ENCODE data around the gene MFNG. TPM values are rescaled to one million over a fixed set of nuclear protein-coding genes. Genes with fewer than 3 reads are reported as not detected.

The MFNG gene
- polyA plus RNA-seq, 5 donors: 13.5 to 25.9 (median 20.4) TPM

DNA sequence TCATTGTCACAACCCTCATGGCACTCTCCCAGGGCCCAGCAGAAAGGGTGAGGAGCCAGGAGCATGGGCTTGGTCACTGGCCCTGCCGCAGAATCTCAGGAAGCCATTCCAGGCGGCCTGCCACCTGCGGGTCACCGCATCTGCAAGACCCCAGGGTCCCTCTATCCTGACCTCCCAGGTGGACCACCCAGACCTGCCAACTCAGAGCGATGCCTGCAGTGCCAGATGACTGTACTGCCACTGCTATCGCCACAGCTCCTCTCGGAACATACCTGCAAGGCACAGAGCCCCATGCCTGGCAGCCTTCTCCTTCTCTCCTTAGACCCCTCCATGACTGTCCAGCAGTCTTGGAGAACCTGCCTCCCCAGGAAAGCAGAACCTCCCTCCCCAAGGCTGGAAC lies 32.5 kb downstream of the MFNG start:
- DNase-seq: no peak

DNA sequence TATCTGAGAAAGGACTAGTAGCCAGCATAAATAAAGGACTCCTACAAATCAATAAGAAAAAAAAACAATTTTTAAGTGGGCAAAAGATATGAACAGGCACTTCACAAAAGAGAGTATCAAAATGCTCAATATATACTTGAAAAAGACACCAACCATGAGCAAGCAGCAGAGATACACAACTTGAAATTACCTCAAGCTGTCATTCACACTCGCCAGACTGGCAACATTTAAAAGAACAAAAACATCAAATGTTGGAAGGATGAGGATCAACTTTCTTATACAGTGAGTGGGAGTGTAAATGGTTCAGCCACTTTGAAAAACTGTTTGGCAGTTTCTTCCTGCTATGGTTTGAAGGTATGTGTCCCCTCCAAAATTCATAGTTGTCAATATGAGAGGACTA lies 35.0 kb downstream of the MFNG start:
- no peak for DNase-seq

DNA sequence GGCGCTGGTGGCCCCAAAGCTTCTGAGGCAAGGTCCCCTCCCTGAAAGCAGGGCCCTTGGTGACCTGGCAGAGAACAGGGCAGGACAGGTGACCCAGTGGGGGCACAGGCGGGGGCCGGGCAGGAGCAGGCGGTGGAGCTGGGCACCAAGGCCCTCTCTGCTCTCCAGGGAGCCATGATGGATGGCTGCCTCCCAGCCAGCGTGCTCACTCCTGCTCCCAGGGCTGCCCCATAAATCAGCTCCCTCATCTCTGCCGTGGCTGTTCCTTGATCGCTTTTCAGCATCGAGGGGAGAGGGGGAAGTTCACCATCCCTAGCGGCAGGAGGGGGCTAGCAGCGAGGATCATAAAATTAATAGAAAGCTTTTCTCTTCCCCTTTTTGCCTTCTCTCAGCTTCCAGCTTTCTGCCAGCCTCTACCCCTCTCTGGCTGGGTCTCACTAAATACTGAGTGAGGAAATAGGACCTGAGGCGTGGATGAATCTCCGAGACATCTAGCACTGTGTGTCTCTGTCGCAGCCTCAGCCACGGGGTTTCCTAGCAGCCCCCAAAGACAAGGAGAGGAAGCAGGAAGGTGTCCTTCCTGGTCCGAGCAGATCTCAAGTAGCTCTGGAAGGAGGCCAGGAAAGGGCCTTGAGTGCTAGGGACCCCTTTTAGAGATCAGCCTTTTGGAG lies 36.7 kb downstream of the MFNG start:
- no peak for DNase-seq

DNA sequence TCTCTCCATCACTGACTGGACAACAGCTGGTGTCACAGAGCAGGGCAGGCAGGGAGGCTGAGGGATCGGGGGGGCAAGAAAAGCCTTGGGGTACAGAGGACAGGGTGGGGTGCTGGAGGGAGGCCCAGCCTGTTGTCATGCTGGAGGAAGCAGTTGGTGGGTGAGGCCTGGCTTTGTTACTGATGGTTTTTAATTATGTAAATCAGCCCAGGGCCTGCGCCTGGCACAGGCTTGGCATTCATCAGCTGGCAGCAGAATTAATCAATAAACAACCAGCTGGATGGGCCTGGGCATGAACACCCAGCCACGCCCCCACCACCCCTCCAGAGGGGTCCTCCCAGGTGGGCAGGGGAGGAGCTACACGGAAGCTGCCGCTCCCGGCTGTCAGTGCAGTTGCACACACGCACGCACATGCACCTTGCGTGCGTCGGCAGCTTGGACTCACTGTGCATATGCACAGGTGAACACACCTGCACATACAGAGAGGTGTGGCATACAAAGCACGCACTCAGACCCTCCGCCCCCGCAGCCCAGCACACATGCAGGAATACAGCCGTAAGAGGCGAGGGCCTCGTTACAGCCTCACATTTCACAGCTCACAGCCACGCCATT lies 37.6 kb downstream of the MFNG start:
- no peak for DNase-seq

DNA sequence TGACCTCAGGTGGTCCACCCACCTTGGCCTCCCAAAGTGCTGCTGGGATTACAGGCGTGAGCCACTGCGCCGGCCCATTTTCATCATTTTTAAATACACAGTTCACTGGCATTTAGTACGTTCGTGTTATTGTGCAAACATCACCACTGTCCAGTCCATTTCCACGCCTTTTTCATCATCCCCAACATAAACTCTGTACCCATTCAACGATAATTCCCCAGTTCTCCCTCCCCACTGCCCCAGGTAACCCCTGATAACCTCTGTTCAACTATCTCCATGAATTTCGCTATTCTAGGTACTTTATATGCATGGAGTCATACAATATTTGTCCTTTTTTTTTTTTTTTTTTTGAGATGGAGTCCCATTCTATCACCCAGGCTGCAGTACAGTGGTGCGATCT lies 40.7 kb downstream of the MFNG start:
- no peak for DNase-seq

DNA sequence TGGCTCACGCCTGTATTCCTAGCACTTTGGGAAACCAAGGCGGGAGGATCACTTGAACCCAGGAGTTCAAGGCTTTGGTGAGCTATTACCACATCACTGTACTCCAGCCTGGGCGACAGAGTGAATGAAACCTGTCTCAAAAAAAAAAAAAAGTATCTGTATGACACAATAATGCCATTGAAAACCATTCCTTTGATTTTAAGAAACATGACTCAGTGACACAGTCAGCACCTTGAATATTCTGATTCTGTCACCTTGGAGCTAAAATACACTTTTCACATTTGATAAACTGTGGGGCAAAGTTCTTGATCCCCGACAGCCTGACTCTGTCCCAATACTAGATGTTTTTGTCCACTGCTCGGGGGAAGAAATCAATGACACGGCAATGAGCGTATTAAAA lies 42.2 kb downstream of the MFNG start:
- DNase-seq: no peak

DNA sequence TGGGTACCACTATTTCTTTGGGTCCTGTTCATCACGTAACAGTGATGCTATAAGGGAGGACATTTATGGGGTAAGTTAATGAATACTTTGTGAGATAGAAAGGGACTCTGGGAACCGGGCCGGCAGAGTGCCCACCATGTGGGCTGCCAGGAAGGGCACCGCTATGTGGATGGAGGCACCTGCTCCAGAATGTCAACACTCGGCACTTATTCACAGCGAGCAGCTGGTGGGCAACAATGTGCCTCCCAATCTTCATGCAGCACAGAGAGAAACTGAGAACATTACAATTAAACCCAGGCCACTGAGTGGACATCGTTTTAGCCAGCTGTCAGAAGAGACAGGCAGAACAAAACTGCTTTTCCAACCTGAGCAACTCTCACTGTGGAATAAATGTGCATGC lies 43.1 kb downstream of the MFNG start:
- DNase-seq: no peak

DNA sequence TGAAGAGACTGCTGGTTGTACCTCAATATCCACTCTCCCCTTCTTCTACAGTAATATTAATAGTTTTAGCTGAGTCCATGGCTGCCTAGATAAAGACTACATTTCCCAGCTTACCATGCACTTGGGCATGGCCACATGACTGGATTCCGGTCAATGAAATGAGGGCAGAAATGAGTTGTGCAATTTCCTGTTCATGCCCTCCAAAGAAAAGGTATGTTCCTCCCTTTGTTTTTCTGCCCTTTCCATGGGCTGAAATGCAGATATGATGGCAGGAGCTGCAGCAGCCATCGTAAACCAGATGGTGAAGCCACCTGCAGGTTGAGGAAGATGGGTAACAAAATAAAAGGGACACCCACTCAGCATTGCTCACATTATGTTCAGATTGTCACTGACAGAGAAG lies 43.6 kb downstream of the MFNG start:
- no peak for DNase-seq

DNA sequence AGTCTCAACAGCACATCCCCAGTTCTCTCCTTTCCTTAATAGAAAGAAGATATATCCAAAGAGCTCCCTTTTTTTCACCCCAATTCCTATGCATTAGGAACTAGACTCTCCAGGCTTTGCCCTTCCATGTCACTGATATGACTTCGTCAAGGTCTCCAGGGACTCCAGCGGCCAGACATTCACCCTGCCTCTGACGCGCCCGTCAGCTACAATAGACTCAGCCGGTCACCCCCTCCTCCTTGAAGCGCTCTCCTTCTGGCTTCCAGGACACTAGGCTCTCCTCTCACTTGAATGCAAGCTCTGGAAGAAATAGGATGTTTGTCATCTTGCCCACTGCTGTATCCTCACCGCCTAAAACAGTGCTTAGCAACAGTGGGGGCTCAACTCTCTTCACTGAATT lies 44.0 kb downstream of the MFNG start:
- no peak for DNase-seq

DNA sequence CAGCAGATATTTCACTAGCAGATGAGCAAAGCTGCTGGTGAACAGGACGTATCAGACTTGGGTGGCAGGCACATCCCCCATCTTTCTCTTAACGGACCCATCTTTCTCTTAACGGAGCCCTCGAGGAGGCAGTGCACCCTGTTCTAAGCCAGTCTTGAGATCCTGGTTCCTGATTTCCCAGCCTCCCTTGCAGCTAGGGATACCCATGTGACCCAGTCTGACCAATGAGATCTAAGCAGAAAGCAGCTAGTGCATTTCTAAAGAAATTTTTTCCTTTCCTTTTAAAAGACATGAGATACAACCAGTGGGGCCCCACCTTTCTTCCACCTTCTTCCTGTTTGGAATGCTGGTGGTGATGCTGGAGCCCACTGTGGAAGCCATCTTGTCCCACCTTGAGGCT lies 45.3 kb downstream of the MFNG start:
- no peak for DNase-seq

DNA sequence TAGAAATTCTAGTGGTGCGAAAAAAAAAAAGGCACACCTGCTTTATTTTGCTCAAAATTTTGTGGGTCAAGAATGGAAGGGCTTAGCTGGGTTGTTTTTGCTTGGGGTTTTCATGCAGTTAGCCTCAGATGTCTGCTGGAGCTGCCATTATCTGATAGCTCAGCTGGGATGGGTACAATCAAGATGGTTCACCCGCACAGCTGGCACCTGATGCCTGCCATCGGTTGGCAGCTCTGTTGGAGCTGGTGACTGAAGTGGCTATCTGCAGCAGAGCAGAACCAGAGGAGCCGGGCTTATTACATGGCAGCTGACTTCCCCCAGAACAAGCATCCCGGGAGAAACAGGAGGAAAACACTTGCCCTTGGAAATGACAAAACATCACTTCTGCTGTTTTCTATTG lies 46.8 kb downstream of the MFNG start:
- DNase-seq: no peak

DNA sequence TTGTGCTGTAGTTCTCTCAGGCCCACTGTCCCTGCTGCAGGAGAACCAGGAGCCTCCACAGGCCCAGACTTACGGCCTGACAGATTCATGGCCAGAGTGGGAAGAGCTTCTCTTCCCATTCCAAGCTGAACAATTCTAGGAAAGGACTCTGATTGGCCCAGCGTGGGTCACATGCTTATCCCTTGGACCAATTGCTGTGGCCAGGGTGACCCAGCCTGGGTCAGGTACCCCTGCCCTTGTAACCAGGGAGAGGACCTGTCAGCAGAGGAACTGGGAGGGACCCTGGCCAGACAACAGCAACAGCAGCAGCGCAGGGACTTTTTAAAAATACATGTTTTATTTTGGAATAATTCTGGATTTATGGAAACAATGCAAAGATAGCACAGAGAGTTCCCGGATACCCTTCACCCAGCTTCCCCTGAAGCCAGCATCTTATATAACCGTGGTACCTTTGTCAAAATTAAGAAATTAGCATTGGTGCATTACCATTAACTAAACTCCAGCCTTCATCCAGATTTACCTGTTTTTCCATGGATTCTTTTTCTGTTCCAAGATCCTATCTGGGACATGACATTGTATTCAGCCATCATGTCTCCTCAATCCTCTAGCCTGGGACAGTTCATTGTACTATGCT lies 50.1 kb downstream of the MFNG start:
- no peak for DNase-seq

DNA sequence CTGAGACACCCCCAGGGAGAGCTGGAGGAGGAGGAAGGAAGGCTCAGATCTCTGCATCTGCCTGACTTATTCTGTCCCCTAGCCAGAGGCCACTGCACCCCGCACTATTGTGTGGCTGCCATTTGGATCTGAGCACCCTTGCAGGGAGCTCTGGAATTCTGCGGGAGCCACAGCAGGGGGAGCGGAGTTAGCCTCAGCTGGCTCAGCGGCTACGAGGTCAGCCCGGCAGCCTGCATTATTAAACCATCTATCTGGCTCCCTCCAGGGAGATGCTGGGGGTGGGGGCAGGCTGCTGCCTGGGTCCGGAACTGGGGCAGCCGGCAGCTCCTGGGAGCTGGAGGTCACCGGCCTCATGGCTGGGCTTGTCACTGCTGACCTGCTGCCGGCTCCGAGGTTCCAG lies 52.4 kb downstream of the MFNG start:
- DNase-seq: no peak

DNA sequence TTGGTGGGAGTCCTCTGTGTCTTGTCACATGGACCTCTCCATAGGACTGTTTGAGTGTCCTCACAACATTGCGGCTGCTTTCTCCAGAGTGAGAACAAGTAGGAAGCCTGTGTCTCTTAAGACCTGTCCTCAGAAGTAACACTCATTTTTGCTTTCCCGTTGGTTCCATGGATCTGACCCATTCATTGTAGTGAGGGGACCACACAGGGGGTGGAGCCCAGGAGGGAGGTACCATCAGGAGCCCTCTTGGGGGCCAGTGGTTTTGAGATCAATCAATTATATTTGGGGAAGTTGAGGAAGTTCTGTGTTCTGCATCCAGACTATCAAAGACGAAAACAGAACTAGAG lies 53.5 kb downstream of the MFNG start:
- DNase-seq: no peak

DNA sequence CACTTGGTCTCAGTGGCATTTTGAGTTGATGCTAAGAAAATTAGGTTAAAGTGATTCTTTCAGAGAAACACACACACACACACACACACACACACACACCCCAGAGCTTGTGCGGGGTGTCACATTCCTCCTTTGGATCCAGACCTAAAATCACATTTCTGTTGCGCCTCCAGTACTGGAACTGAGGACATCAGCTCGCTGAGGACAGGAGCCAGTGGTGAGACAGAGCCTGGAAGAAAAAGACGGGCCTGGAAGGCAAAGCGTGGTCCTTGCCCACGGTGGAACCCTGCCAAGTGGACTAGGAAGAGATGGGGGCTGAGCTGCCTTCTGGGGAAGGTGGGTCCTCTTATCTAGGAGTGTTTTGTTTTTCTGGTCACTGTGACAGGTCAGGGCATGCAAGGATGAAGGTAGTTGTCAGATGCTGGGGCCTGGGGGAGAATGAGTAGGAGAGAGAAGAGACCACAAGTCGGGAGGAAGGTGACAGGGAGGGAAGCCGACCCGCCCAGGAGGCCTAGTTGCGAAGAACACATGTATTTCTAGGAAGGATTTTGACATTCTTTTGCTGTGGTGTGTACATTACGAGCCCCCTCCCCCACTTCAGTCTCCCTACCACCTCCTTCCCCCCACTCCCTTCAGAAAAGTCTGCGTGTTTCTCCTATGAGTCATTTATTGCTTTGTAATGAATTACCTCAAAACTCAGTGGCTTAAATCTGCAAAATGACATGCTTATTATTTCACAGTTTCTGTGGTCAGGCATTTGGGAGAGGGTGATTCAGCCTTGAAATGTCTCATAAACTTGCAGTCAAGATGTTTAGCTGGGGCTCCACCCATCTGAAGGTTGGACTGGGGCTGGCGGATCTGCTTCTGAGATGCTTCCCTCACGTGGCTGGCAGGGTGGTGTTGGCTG lies 54.1 kb downstream of the MFNG start:
- DNase-seq: no peak

DNA sequence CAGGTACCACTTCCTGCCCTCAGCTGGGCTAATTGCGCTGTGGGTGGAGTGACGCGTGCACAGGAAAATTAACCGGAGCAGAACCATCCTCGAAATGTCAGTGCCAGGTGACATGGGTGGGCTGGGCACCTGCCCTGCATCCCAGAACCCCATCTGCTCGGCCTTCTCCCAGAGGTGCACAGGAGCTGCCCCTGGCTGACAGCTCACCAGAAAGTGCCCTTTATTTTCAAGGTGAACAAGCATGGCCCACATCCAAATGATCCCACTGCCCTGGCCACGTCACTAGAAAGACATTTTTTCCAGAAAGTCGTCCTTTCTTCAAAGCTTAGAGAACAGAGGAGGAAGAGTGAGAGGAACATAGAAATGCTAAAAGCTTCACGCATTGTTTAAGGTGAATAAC lies 54.8 kb downstream of the MFNG start:
- DNase-seq: no peak

DNA sequence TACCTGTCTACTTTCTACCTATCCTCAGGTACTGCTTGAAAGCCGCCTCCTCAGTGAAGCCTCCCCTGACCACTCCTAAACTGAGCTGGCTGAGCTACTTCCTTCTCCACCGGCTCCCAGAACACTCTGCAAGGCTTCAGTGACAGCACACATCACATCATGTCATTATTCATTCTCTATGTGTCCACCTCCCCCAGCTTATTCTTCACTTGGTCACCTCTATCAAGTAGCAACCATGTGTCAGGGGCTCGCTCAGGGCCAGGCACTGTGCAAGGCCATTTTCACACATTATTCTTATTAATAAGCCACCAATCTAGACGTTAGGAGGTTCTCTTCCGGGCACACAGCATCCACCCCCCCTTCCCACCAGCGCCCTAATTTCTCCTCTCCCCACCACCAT lies 55.2 kb downstream of the MFNG start:
- no peak for DNase-seq

DNA sequence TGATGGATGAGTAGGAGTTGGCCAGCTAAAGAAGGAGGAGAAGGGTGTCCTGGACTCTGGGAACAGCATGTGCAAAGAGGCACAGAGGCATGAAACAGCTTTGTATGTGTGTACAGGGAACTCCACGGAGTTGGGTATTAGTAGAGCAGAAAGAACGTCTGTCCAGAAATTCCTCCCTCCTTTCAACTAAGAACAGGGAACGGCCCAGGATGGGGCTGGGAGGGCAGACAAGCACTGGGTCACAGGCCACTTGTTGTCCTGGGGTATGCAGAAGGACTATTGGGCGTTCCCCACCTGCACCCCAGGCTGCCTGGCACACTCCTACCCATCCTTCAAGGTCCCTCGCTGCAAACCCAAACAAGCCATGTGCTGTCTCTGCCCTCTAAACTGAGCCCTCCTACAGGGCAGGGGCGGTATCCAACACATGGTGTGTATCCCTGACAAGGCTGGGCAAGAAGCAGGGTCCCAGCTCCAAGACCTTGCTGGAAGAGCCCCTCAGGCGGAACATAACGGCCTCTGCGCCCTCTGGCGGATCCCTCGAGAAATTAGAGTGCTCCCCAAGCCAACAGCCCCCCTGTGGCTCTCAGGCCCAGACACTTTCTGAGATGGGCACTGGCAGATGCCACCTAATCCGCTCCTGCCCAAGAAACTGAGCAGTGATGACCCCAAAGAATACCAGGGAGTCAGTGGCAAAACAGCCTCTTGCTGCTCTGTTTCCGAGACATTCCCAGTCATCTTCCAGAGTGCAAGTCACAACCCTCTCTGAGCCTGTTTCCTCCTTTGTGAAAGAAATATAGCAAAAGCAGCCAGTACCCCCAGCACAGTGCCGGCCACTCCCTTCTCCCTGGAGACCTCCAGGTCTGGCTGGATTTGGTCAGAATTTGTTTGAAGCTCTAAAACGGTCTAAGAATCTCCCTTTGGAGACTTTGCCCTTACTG lies 57.3 kb downstream of the MFNG start:
- DNase-seq: no peak

DNA sequence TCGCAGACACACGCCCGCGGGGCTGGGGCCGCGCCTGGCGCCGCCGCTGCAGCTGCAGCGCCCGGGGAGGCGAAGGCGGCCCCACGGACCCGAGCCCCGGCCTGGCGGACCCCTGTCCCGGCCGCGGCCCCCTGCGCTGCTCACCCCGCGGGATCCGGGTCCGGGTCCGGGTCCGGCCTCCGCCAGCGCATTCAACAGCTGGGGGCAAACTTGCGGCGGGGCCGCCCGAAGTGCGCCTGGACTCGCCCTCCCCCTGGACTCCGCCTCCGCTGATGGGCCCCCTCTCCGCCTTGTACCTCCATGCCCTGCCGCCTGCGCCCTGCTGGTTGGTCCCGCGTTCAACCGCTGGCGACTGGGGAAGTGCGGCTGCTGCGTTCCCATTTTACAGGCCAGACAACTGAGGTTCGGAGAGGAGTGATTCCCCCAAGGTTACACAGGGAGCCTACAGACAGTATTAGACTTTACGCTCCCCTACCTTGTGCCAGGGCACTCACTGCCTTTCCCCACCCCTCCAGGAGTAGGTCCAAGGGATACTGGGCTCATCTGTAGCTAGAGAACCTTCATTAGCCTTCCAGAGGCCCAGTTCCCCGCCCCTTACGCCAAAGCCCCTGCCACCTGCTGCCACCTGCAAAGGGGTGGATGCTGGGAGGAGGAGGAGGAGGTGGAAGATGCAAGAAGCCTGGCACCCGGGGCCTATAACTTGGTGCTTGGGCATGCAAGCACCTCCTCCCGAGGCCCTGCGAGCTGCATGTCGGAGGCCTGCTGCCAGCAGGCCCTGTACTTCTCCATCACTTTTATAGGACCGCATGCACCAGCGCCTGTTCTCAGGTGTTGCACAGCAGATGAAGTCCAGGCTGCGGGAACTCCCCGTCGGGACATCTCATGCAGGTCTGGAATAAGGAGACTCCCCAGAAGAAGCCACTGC lies 58.2 kb downstream of the MFNG start:
- DNase-seq: no peak

DNA sequence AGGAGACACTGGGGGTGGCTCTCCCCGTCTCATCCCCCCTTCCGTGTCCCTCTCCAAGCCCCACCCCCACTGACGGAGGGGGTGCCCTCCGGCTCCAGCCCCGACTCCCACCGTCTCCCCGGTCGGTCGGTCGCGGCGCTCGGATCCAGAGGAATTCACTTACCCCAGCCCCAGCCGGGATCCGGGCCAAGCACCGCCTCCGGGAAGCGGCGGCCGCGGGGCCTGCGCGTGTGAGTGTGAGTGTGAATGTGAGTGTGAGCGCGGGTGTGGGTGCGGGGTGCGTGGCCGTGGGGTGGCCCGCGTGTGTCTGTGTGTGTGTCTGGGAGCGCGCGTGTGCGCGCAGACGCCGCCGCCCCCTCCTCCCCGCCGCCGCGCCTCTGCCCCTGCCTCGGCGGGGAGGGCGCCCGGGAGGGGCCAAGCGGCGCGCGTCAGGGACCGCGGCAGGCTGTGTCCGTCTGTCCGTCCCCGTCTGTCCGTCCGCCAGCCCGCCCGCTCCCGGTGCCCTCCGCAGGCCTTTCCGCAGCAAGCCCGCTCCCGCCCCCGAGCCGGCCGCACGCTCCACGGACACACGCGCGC lies 59.0 kb downstream of the MFNG start, which contains the start of gene ELFN2:
TSS of gene ELFN2 (minus strand) at position 345 of the 576 bp plus-strand sequence. CDS start 51,945 bp downstream, outside the sequence.
- peak; percentile 47 to 51 for DNase-seq
